HG03558 (cell line): Measurements from ENCODE around the gene RASL10B.

Experiments
- ATAC-seq: cut with Tn5 transposase; IDR thresholded peaks from one replicate; pipeline ENCODE4 v1.9.1; 2021; ENCODE audit warnings: moderate number of reproducible peaks; ENCODE audit not compliant: unreplicated experiment; ENCODE audit errors: extremely low read depth

Gene RASL10B

DNA sequence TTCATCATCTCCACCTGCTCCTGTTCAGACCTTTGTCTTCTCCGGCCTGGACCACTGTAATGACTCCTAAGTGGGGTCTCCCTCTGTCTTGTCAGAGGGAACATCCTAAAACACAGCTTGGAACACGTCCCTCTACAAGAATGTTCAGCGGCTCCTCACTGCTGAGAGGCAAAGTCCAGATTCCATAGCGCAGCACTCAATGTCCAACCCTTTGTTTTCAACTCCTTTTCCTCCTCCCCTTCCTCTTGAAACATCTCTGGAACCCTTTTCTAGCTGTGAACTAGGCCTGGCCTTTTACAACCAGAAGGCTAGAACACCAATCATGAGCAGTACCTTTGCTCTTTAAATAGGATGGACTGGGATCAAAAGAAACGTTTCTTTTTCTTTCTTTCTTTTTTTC lies 30.2 kb downstream of the RASL10B start:
- ATAC-seq = no peak

GRCh38 chr17:35763767-35764122 lies 32.3 kb downstream of the RASL10B start:
- no peak for ATAC-seq

- ATAC-seq = peak; percentile 73
These were observed 32.9 kb downstream of the RASL10B start for GRCh38 chr17:35764123-35764991.

GRCh38 chr17:35765086-35765710 lies 33.8 kb downstream of the RASL10B start:
- ATAC-seq = no peak

DNA sequence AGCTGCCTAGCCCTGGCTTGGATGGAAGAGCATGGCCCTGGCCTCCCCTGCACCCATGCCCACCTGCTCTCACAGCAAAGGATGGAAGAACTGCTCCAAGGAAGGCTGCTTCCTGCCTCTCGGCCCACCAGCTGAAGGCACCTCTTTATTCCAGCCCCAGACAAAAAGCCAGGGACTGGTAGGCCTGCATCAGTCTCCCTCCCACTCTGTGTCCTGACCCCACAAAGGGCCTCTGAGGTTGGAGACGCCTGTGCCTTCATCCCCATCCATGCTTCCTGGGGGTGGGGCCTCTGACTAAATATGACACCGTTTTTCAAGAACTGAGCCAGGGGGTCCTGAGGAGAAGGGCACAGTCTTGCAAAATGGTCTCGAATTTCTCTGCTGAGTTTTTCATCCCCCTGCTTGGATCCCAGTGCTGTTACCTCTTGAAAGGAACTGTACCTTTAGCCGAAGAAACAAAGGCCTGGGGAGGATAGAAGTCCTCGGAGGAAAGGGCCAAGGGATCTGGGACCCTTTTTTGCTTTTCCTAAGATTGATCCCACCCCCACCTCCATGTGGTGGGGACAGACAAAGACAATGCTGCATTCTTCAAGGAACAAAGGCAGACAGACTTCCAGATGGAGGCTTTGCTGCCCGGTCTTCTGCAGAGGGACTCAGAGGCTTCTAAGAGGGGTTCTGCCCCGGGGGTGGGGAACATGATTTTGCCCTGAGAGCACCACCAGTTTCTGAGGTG lies 34.5 kb downstream of the RASL10B start:
- ATAC-seq = no peak

DNA sequence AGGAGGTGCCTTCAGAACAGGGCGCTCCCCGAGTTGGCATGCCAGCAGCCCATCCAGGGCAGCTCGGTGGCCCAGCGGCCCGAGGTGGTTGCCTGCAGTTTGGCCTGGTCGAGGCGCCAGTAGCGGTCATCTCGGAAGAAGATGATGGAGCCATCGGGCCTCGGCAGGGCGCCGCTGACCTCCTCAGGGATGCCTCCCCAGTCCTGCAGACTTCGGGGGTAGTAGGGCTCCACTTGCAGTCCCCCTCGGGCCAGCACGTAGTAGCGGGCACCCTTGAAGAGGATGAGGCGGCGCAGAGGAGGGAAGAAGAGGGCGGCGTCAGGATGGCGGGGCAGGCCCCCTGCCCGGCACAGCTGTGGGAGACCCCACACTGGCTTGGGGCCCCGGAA lies 35.0 kb downstream of the RASL10B start:
- no peak for ATAC-seq

GRCh38 chr17:35766903-35767510 lies 35.6 kb downstream of the RASL10B start:
- no peak for ATAC-seq

DNA sequence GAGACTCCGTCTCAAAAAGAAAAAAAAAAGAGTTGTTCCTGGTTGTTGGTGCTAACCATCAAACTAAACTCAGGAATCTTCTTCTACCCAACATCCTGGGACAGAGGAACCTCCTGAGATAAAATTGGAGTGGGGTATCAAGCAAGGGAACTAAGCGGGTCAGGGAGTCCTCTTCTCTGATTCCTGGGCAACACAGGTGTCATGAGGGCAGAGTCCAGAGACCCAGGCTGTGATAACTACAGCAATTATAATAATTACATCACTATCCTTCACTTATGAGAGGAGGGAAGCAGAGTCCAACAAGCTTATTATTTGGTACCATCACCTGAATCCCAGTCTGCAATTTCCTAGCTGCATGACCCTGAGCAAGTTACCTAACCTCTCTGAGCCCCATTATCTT lies 37.4 kb downstream of the RASL10B start:
- no peak for ATAC-seq

GRCh38 chr17:35769895-35770486 lies 38.6 kb downstream of the RASL10B start:
- ATAC-seq = no peak

GRCh38 chr17:35773129-35773528 lies 41.7 kb downstream of the RASL10B start:
- ATAC-seq = no peak

- no peak for ATAC-seq
These were observed 42.4 kb downstream of the RASL10B start for GRCh38 chr17:35773679-35774425.

GRCh38 chr17:35774499-35774898 lies 43.1 kb downstream of the RASL10B start:
- no peak for ATAC-seq

GRCh38 chr17:35775039-35775438 lies 43.6 kb downstream of the RASL10B start:
- no peak for ATAC-seq

GRCh38 chr17:35775583-35775982 lies 44.1 kb downstream of the RASL10B start:
- ATAC-seq = no peak

DNA sequence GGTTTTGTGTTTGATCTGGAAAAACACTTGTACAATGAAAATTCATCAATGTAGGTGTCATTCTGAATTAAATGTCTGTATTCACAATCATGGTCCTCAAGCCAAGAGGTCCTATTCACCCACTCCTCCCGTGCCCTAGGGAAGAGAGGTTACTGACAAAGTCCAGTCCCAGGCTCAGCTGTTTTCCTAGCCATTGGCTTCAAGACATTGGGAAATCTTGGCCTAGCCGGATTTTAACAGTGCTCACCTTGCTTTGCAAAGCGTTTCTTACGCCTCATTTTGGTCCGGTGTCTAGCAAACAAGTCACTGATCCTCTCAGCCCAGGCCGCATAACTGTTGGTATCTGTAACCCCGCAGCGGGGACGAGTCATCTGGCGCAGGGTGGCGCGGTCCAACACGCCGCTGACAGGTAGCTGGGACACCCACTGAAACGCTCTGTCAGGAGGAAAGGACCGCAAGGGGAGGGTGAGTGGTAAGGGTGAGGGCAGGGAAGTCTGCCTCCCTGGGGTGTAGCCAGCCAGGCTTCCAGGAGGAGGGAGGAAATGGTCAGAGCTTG lies 47.3 kb downstream of the RASL10B start:
- no peak for ATAC-seq

DNA sequence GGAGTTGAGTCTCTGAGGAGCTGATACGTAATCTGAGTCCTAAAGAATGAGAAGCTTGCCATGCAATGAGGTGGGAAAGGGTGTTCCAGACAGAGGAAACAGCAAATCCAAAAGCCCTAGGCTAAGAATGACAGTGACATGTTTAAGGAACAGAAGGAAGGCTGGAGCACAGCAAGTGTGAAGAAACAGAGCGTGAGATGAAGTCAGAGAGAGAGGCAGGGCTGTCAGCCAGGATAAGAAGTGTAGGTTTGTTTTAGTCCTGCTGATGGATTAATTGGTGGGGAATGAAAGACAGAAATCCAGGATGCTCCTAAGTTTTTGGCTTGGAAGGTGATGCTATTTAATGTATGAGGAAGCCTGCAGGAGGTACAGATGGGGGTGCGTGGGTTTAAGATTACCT lies 49.5 kb downstream of the RASL10B start:
- no peak for ATAC-seq

- ATAC-seq = no peak
These were observed 53.5 kb downstream of the RASL10B start for GRCh38 chr17:35784895-35785294.

DNA sequence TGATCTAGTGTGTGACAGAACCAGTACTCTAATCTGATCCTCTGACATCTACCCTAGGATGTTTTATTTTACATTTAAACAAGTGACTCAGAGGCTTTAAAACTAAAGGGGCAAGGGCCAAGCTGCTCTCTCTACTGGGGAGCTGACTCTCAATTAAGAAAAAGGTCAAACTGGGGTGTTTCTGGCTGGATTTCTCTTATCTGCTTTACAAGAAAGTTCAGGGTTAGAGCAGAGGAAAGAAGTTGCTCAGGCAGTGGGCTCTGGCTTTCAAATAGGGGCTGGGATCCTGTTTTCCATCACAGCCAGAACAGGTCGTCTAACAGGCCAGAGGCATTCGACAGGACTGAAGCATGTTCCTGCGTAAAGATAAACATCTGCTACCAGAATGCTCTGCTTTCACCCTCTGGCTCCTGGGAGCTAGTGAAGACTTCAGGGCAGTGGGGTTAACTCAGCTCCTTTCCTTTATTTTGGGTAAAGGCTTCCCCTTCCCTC lies 55.5 kb downstream of the RASL10B start:
- no peak for ATAC-seq
